SK-N-SH (cell line): ENCODE measurements around the gene CCDC187. TPM values are rescaled to one million over a fixed set of nuclear protein-coding genes. Genes with fewer than 3 reads are reported as not detected.

Experiments
- CTCF ChIA-PET: fragments of 300-600, 350-600 bp; formaldehyde crosslinking; extraction: SDS; loops from one replicate; lab custom pipeline; 2021; lab: Yijun Ruan, JAX
- POLR2A ChIA-PET: fragments of 350-600 bp; sonication (Branson Sonifier 250); formaldehyde crosslinking; extraction: SDS; loops from one replicate; lab custom pipeline; 2020; ENCODE audit warnings: antibody characterized with exemption, inconsistent platforms; lab: Yijun Ruan, JAX
- DNase-seq: peaks from one replicate; pipeline ENCODE4 v3.0.0; 2012
- H2AFZ ChIP-seq: fragments of 200-600 bp; sonication (generic); 2 replicates; pipeline ENCODE4 v1.8.1; 2016; ENCODE audit warnings: antibody characterized with exemption, mild to moderate bottlenecking, low read depth
- H3F3A ChIP-seq: fragments of 200-600 bp; sonication (generic); replicated peaks from 2 replicates; pipeline ENCODE3; 2016; ENCODE audit warnings: antibody characterized with exemption, mild to moderate bottlenecking; ENCODE audit not compliant: insufficient read depth
- H3K27ac ChIP-seq, 2 experiments: fragments of 200-500 bp in 1 of 2; fragments of 200-600 bp in 1 of 2; sonication (Bioruptor generic) in 1 of 2; sonication (generic), shearing (Covaris generic) in 1 of 2; 2 replicates each; pipeline versions ENCODE4 v1.5.1 to v1.6.1; 2014 to 2016; ENCODE audit warnings: low read depth in 2 of 2, inconsistent platforms in 1 of 2, low read length in 1 of 2, mild to moderate bottlenecking in 1 of 2, mixed read lengths in 1 of 2
- H3K27me3 ChIP-seq: fragments of 200-600 bp; sonication (generic), shearing (Covaris generic); 2 replicates; pipeline ENCODE4 v1.6.1; 2016; ENCODE audit warnings: mixed run types; ENCODE audit not compliant: insufficient read depth
- H3K36me3 ChIP-seq, 2 experiments: fragments of 200-500 bp in 1 of 2; fragments of 200-600 bp in 1 of 2; sonication (Bioruptor generic) in 1 of 2; sonication (generic) in 1 of 2; replicated peaks in 1 of 2; 2 replicates each; pipeline versions ENCODE3 to v1.5.1; 2014 to 2016; ENCODE audit warnings: low read length in 1 of 2, mild to moderate bottlenecking in 1 of 2; ENCODE audit not compliant: insufficient read depth in 2 of 2, control insufficient read depth in 1 of 2
- H3K4me1 ChIP-seq, 2 experiments: fragments of 200-500 bp in 1 of 2; fragments of 200-600 bp in 1 of 2; sonication (Bioruptor generic) in 1 of 2; sonication (generic), shearing (Covaris generic) in 1 of 2; 2 replicates each; pipeline versions ENCODE4 v1.5.1 to v1.6.1; 2014 to 2016; ENCODE audit warnings: low read depth in 1 of 2, low read length in 1 of 2, mixed run types in 1 of 2; ENCODE audit not compliant: insufficient read depth in 2 of 2, control insufficient read depth in 1 of 2
- H3K4me2 ChIP-seq: fragments of 200-600 bp; sonication (generic), shearing (Covaris generic); 2 replicates; pipeline ENCODE4 v1.6.1; 2017; ENCODE audit warnings: mixed run types
- H3K4me3 ChIP-seq, 2 experiments: fragments of 200-500 bp in 1 of 2; fragments of 200-600 bp in 1 of 2; sonication (Bioruptor generic) in 1 of 2; sonication (generic), shearing (Covaris generic) in 1 of 2; 2 replicates each; pipeline versions ENCODE4 v1.5.1 to v1.8.1; 2014 to 2016; ENCODE audit warnings: low read depth in 2 of 2, inconsistent platforms in 1 of 2, low read length in 1 of 2, mild to moderate bottlenecking in 1 of 2, mixed read lengths in 1 of 2, moderate library complexity in 1 of 2
- H3K79me2 ChIP-seq: fragments of 200-600 bp; sonication (generic); 2 replicates; pipeline ENCODE4 v1.8.1; 2017; ENCODE audit warnings: mild to moderate bottlenecking; ENCODE audit not compliant: insufficient read depth
- H3K9ac ChIP-seq: fragments of 200-600 bp; sonication (generic); 2 replicates; pipeline ENCODE4 v1.6.1; 2017; ENCODE audit warnings: mixed run types
- H3K9me2 ChIP-seq: fragments of 200-600 bp; sonication (generic); 2 replicates; pipeline ENCODE4 v1.6.1; 2017; ENCODE audit warnings: mixed run types
- H3K9me3 ChIP-seq: fragments of 200-600 bp; sonication (generic); 2 replicates; pipeline ENCODE4 v1.6.1; 2017; ENCODE audit warnings: mixed run types, mild to moderate bottlenecking, moderate library complexity
- H4K20me1 ChIP-seq: fragments of 200-600 bp; sonication (generic); 2 replicates; pipeline ENCODE4 v1.6.1; 2017; ENCODE audit warnings: mild to moderate bottlenecking, mixed run types; ENCODE audit not compliant: insufficient read depth
- CHD2 ChIP-seq: fragments of 150-350 bp; IDR thresholded peaks from 2 replicates; pipeline ENCODE4 v1.6.1; 2018; ENCODE audit warnings: low read length; ENCODE audit not compliant: partially characterized antibody
- CTCF ChIP-seq: fragments of 200-600 bp; sonication (generic); IDR thresholded peaks from 2 replicates; pipeline ENCODE4 v1.6.1; 2017; ENCODE audit warnings: antibody characterized with exemption, mild to moderate bottlenecking, moderate library complexity
- ELF1 ChIP-seq: IDR thresholded peaks from 2 replicates; pipeline ENCODE4 v1.4.0; 2012
- EZH2phosphoT487 ChIP-seq: fragments of 200-600 bp; sonication (generic); IDR thresholded peaks from 2 replicates; pipeline ENCODE4 v1.6.1; 2017; ENCODE audit warnings: low read depth, mixed run types, mild to moderate bottlenecking, antibody characterized with exemption, moderate library complexity, borderline replicate concordance
- FOSL2 ChIP-seq: IDR thresholded peaks from 2 replicates; pipeline ENCODE4 v1.4.0; 2012; ENCODE audit warnings: low read depth, mild to moderate bottlenecking, moderate library complexity, borderline replicate concordance
- FOXJ3 ChIP-seq: sonication (generic); formaldehyde crosslinking; IDR thresholded peaks from 2 replicates; pipeline ENCODE4 v1.5.1; 2020; ENCODE audit warnings: mild to moderate bottlenecking, missing genetic modification reagents
- FOXM1 ChIP-seq: IDR thresholded peaks from 2 replicates; pipeline ENCODE4 v1.4.0; 2012; ENCODE audit warnings: low read depth, mild to moderate bottlenecking
- GATA2 ChIP-seq: sonication (generic); formaldehyde crosslinking; IDR thresholded peaks from 2 replicates; pipeline ENCODE4 v1.5.0; 2020; ENCODE audit warnings: mild to moderate bottlenecking, missing genetic modification reagents
- IRF3 ChIP-seq: fragments of 150-350 bp; IDR thresholded peaks from 2 replicates; pipeline ENCODE4 v1.6.1; 2016; ENCODE audit warnings: mild to moderate bottlenecking, low read depth, low read length
- JUND ChIP-seq: IDR thresholded peaks from 2 replicates; pipeline ENCODE4 v1.4.0; 2012
- MEF2A ChIP-seq: IDR thresholded peaks from 2 replicates; pipeline ENCODE4 v1.4.0; 2012; ENCODE audit warnings: low read depth, borderline replicate concordance
- NFIC ChIP-seq: IDR thresholded peaks from 2 replicates; pipeline ENCODE4 v1.4.0; 2012; ENCODE audit warnings: borderline replicate concordance
- NRF1 ChIP-seq: IDR thresholded peaks from 2 replicates; pipeline ENCODE4 v1.6.1; 2012; ENCODE audit warnings: low read depth, mild to moderate bottlenecking, low read length
- RAD21 ChIP-seq: IDR thresholded peaks from 2 replicates; pipeline ENCODE4 v1.6.1; 2012; ENCODE audit warnings: mild to moderate bottlenecking, low read length
- RFX5 ChIP-seq: IDR thresholded peaks from 2 replicates; pipeline ENCODE4 v1.6.1; 2012; ENCODE audit warnings: mild to moderate bottlenecking, improper control_type of control experiment, low read length
- RXRA ChIP-seq: IDR thresholded peaks from 2 replicates; pipeline ENCODE4 v1.4.0; 2012; ENCODE audit warnings: low read depth, mild to moderate bottlenecking, borderline replicate concordance
- SMC3 ChIP-seq: IDR thresholded peaks from 2 replicates; pipeline ENCODE4 v1.6.1; 2012; ENCODE audit warnings: low read depth, low read length, improper control_type of control experiment
- TAF1 ChIP-seq: IDR thresholded peaks from 2 replicates; pipeline ENCODE4 v1.6.1; 2012; ENCODE audit warnings: low read depth, mild to moderate bottlenecking, low read length, moderate library complexity, borderline replicate concordance
- TCF12 ChIP-seq: IDR thresholded peaks from 2 replicates; pipeline ENCODE4 v1.4.0; 2012
- TEAD4 ChIP-seq: IDR thresholded peaks from 2 replicates; pipeline ENCODE4 v1.4.0; 2012; ENCODE audit warnings: mild to moderate bottlenecking, borderline replicate concordance; ENCODE audit not compliant: insufficient read depth
- USF1 ChIP-seq: IDR thresholded peaks from 2 replicates; pipeline ENCODE4 v1.4.0; 2012; ENCODE audit warnings: low read depth, borderline replicate concordance
- YY1 ChIP-seq: IDR thresholded peaks from 2 replicates; pipeline ENCODE4 v1.4.0; 2012; ENCODE audit warnings: low read depth, mild to moderate bottlenecking
- WGBS: methylation state at CpG from one replicate; pipeline ENCODE4 v1.1.6; 2017; ENCODE audit warnings: low lambda C conversion rate; 5-methylcytosine and 5-hydroxymethylcytosine counted together
- polyA plus RNA-seq, 3 experiments: library from polyadenylated mRNA; depleted of rRNA; stranded (reverse); fragments of >200 nt; gene quantifications; 2 replicates each; pipeline ENCODE4 v1.2.3, GENCODE V29; 2012

The CCDC187 gene
- polyA plus RNA-seq, 1 of the 3 experiments (the other 2 are of a cell fraction): not detected

- no peak for TF ChIP-seq CTCF
- TF ChIP-seq SMC3: no peak
- no peak for TF ChIP-seq NFIC
- no peak for TF ChIP-seq CHD2
- no peak for TF ChIP-seq USF1
- no peak for TF ChIP-seq RAD21
- TF ChIP-seq TEAD4: no peak
- TF ChIP-seq FOSL2: no peak
- no peak for TF ChIP-seq TAF1
- TF ChIP-seq NRF1: no peak
Observed at GRCh38 chr9:136274786-136275654, 28.9 kb downstream of the CCDC187 start (continued).

GRCh38 chr9:136273921-136274785 lies 29.7 kb downstream of the CCDC187 start:
- H3K4me3 ChIP-seq: no peak overlapping the region
- H3K4me1 ChIP-seq: no peaks in the 10 kb centered on the region
- no peak overlapping the region for H2AFZ ChIP-seq
- H3K4me2 ChIP-seq: no peak overlapping the region
- H3K27me3 ChIP-seq: peaks cover 44% of the 10 kb centered on the region
- H3F3A ChIP-seq: no peaks in the 10 kb centered on the region
- no peak overlapping the region for H3K27ac ChIP-seq
- CTCF ChIA-PET: interaction anchor here (0.9 to 2.4 kb wide), 4 partner anchors 10 to 104 kb away, joined by 3 to 9 read pairs (median 4); no protein-coding TSS in a partner anchor
- POLR2A ChIA-PET: no interaction called here
- no peaks in the 10 kb centered on the region for H3K9me2 ChIP-seq
- DNase-seq: no peak
- WGBS: 61% methylated on average over 11 of the region's 28 CpGs
- no peaks in the 10 kb centered on the region for H3K9me3 ChIP-seq
- no peaks in the 10 kb centered on the region for H3K79me2 ChIP-seq
- H3K9ac ChIP-seq: no peak overlapping the region
- no peaks in the 10 kb centered on the region for H3K36me3 ChIP-seq
- no peaks in the 10 kb centered on the region for H4K20me1 ChIP-seq
- TF ChIP-seq YY1 (no peak), TCF12 (no peak), CTCF (no peak), NFIC (no peak), GATA2 (no peak), RFX5 (no peak), EZH2phosphoT487 (no peak), IRF3 (no peak), RXRA (no peak), FOXJ3 (CRISPR knock-in tag) (no peak), MEF2A (no peak), JUND (no peak), ELF1 (no peak), TAF1 (no peak), TEAD4 (no peak), FOXM1 (no peak)
